ENCODE measurements around the gene SEMA4D.

The SEMA4D gene

GRCh38 chr9:89325733-89326132 is 172.2 kb downstream of the SEMA4D start:
- TF ChIP-seq CTCF (IDR thresholded peaks at IDR 0.05; ENCODE audit: insufficient read depth, low read length, missing control alignments) = no peak
- POLR2A ChIA-PET = no interaction called here
- CTCF ChIA-PET = interaction anchor here (1.1 to 3.9 kb wide), 3 partner anchors 11 to 223 kb away, joined by 3 to 17 read pairs (median 4); no protein-coding TSS in a partner anchor
- no peak for DNase-seq (ENCODE audit: low read depth, low spot score)
- no peak overlapping the region for H3K4me3 ChIP-seq (ENCODE audit: low read depth, low read length)

- POLR2A ChIA-PET = no interaction called here
- no peak for TF ChIP-seq CTCF (IDR thresholded peaks at IDR 0.05; ENCODE audit: insufficient read depth, low read length, missing control alignments)
- DNase-seq (ENCODE audit: low read depth, low spot score) = no peak
- CTCF ChIA-PET = interaction anchor here (2.5 to 3.9 kb wide), 2 partner anchors 19 to 226 kb away, joined by 9 to 17 read pairs; no protein-coding TSS in a partner anchor
- no peak overlapping the region for H3K4me3 ChIP-seq (ENCODE audit: low read depth, low read length)
Observed at GRCh38 chr9:89323390-89323789, 174.5 kb downstream of the SEMA4D start.

GRCh38 chr9:89319015-89319905 is 178.7 kb downstream of the SEMA4D start:
- peak overlapping the region; percentile 70 for H3K4me3 ChIP-seq (ENCODE audit: low read depth, low read length)
- POLR2A ChIA-PET = no interaction called here
- DNase-seq (ENCODE audit: low read depth, low spot score) = no peak
- no peak for TF ChIP-seq CTCF (IDR thresholded peaks at IDR 0.05; ENCODE audit: insufficient read depth, low read length, missing control alignments)
- CTCF ChIA-PET = interaction anchor here (0.6 to 2.4 kb wide), 6 partner anchors 8 to 230 kb away, joined by 3 to 16 read pairs (median 8); no protein-coding TSS in a partner anchor

- peak within 1 kb of the TSS; percentile 70 for H3K4me3 ChIP-seq (ENCODE audit: low read depth, low read length)
- POLR2A ChIA-PET = no interaction called here
- CTCF ChIA-PET = interaction anchor here (0.5 to 1.0 kb wide), 8 partner anchors 8 to 235 kb away, joined by 3 to 12 read pairs (median 3); no protein-coding TSS in a partner anchor
- peak; percentile 78 for DNase-seq (ENCODE audit: low read depth, low spot score)
- TF ChIP-seq CTCF (IDR thresholded peaks at IDR 0.05; ENCODE audit: insufficient read depth, low read length, missing control alignments) = peak; percentile 62
Observed at GRCh38 chr9:89318123-89319014, 179.5 kb downstream of the SEMA4D start, which contains the start of gene SECISBP2. Gene SECISBP2 (plus strand): TSS chr9:89318500. CDS start chr9:89318577, 77 bp downstream.

GRCh38 chr9:89317282-89317681 is 180.6 kb downstream of the SEMA4D start:
- ChIA-PET POLR2A (no interaction called here), CTCF (interaction anchor here (1.4 kb wide), 1 partner anchor 232 kb away, joined by 4 read pairs; no protein-coding TSS in a partner anchor)
- no peak for DNase-seq (ENCODE audit: low read depth, low spot score)
- H3K4me3 ChIP-seq (ENCODE audit: low read depth, low read length) = no peak overlapping the region
- no peak for TF ChIP-seq CTCF (IDR thresholded peaks at IDR 0.05; ENCODE audit: insufficient read depth, low read length, missing control alignments)
